Measurements from ENCODE around the gene TSEN54.

The TSEN54 gene

DNA sequence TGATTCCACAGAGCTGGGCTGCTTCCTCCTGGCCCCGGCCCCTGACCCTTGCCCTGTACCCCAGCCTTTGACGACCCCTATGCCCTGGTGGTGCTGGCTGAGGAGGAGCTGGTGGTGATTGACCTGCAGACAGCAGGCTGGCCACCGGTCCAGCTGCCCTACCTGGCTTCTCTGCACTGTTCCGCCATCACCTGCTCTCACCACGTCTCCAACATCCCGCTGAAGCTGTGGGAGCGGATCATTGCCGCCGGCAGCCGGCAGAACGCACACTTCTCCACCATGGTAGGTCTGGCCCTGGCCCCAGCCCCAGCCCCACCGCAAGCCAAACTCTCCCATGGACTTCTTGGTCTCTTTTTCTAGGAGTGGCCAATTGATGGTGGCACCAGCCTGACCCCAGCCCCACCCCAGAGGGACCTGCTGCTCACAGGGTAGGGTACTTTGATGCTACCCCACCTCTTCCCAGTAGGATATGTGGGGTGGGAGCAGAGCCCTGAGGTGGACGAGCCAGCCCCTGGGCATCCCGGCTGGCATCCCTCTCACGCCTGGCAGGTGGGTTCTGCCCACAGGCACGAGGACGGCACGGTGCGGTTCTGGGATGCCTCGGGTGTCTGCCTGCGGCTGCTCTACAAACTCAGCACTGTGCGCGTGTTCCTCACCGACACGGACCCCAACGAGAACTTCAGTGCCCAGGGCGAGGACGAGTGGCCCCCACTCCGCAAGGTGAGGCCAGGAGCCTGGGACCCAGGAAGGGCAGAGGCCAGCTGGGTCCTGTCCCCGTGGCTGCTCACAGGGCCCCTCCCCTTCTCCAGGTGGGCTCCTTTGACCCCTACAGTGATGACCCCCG lies 52.3 kb downstream of the TSEN54 start:
- Histone ChIP-seq H3K36me3 (ENCODE audit: control insufficient read depth, insufficient read depth, low read length) (no peaks in the 10 kb centered on the region), H3K4me3 (replicated peaks; ENCODE audit: low read depth, low read length) (no peak overlapping the region), H3K27me3 (replicated peaks; ENCODE audit: control insufficient read depth, insufficient read depth, low read length) (no peaks in the 10 kb centered on the region)
- DNase-seq (ENCODE audit: extremely low read depth, insufficient read length): no peak
- TF ChIP-seq, protein P1, sequence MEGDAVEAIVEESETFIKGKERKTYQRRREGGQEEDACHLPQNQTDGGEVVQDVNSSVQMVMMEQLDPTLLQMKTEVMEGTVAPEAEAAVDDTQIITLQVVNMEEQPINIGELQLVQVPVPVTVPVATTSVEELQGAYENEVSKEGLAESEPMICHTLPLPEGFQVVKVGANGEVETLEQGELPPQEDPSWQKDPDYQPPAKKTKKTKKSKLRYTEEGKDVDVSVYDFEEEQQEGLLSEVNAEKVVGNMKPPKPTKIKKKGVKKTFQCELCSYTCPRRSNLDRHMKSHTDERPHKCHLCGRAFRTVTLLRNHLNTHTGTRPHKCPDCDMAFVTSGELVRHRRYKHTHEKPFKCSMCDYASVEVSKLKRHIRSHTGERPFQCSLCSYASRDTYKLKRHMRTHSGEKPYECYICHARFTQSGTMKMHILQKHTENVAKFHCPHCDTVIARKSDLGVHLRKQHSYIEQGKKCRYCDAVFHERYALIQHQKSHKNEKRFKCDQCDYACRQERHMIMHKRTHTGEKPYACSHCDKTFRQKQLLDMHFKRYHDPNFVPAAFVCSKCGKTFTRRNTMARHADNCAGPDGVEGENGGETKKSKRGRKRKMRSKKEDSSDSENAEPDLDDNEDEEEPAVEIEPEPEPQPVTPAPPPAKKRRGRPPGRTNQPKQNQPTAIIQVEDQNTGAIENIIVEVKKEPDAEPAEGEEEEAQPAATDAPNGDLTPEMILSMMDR (IDR thresholded peaks at IDR 0.05; ENCODE audit: insufficient read depth, low read length, poor library complexity, severe bottlenecking): no peak

DNA sequence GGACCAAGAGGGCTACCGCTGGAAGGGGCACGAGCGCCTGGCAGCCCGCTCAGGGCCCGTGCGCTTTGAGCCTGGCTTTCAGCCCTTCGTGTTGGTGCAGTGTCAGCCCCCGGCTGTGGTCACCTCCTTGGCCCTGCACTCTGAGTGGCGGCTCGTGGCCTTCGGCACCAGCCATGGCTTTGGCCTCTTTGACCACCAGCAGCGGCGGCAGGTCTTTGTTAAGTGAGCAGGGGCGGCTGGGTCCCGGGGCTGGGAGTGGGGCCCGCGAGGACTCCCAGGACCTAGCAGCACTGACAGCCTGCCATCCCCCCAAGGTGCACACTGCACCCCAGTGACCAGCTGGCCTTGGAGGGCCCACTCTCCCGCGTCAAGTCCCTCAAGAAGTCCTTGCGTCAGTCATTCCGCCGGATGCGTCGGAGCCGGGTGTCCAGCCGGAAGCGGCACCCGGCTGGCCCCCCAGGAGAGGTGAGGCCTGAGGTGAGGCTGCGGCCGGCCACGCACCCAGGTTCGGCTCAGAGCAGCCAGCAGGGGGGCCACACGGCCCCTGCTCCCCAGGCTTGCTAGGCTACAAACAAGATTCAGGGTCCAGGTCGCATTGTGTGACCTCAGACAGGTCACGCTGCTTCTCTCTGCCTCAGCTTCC lies 53.8 kb downstream of the TSEN54 start:
- Histone ChIP-seq H3K27me3 (replicated peaks; ENCODE audit: control insufficient read depth, insufficient read depth, low read length) (no peaks in the 10 kb centered on the region), H3K36me3 (ENCODE audit: control insufficient read depth, insufficient read depth, low read length) (no peaks in the 10 kb centered on the region), H3K4me3 (replicated peaks; ENCODE audit: low read depth, low read length) (no peak overlapping the region)
- no peak for DNase-seq (ENCODE audit: extremely low read depth, insufficient read length)
- TF ChIP-seq, protein P1 (IDR thresholded peaks at IDR 0.05; ENCODE audit: insufficient read depth, low read length, poor library complexity, severe bottlenecking): no peak

- Histone ChIP-seq H3K36me3 (ENCODE audit: control insufficient read depth, insufficient read depth, low read length) (no peaks in the 10 kb centered on the region), H3K27me3 (replicated peaks; ENCODE audit: control insufficient read depth, insufficient read depth, low read length) (no peaks in the 10 kb centered on the region), H3K4me3 (replicated peaks; ENCODE audit: low read depth, low read length) (peak overlapping the region; percentile 15; the same call in 1 of the 2 replicates)
- TF ChIP-seq, protein P1 (IDR thresholded peaks at IDR 0.05; ENCODE audit: insufficient read depth, low read length, poor library complexity, severe bottlenecking): no peak
- DNase-seq (ENCODE audit: extremely low read depth, insufficient read length): no peak
Observed at GRCh38 chr17:75570772-75571171, 54.4 kb downstream of the TSEN54 start.

DNA sequence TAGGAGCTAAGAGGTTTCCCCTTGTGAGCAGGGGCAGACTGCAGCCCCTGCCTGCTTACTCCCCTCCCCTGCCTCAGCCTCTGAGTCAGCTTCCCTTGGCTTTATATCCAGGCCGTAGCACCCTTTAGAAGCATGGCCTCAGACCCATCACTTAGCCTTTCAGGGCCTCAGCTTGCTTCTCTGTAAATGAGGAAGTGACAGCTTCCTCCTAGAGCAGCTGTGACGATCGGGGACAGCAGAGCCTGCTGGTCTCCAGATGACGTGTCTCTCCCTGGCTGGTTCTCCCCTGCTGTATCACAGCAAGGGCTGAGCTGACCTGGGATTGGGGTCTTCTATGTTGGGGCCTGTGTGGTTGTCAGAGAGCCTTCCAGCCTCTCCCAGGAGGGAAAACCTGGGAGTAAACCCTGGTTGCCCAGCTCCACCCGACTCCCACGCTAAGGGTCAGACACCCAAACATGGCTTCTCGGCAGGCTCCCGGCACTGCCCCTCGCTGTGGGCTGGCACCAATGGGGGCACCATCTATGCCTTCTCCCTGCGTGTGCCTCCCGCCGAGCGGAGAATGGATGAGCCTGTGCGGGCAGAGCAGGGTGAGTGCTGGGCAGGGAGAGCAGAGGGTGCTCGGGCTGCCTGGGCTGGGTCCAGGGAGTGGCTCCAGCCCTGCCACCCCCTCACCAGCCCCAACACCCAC lies 55.0 kb downstream of the TSEN54 start:
- Histone ChIP-seq H3K4me3 (replicated peaks; ENCODE audit: low read depth, low read length) (peak overlapping the region; percentile 28; the same call in 1 of the 2 replicates), H3K27me3 (replicated peaks; ENCODE audit: control insufficient read depth, insufficient read depth, low read length) (no peaks in the 10 kb centered on the region), H3K36me3 (ENCODE audit: control insufficient read depth, insufficient read depth, low read length) (no peaks in the 10 kb centered on the region)
- peak; percentile 71 for DNase-seq (ENCODE audit: extremely low read depth, insufficient read length)
- TF ChIP-seq, protein P1 (IDR thresholded peaks at IDR 0.05; ENCODE audit: insufficient read depth, low read length, poor library complexity, severe bottlenecking): no peak

GRCh38 chr17:75571885-75572215 lies 55.5 kb downstream of the TSEN54 start:
- H3K36me3 ChIP-seq (ENCODE audit: control insufficient read depth, insufficient read depth, low read length): no peaks in the 10 kb centered on the region
- H3K27me3 ChIP-seq (replicated peaks; ENCODE audit: control insufficient read depth, insufficient read depth, low read length): no peaks in the 10 kb centered on the region
- DNase-seq (ENCODE audit: extremely low read depth, insufficient read length): no peak
- 0 out of 2 replicates have a peak overlapping the region, but pooled peaks have one; percentile 28 for H3K4me3 ChIP-seq (replicated peaks; ENCODE audit: low read depth, low read length)
- TF ChIP-seq, protein P1 (IDR thresholded peaks at IDR 0.05; ENCODE audit: insufficient read depth, low read length, poor library complexity, severe bottlenecking): no peak

Data from GM06990 (cell line).